Caco-2 (cell line): ENCODE results near the gene CNEP1R1. TPM values are rescaled to one million over a fixed set of nuclear protein-coding genes. Genes with fewer than 3 reads are reported as not detected.

Source experiments
- BruUV-seq: library from RNA; stranded (reverse); fragments of 400-500 nt; replicated peaks from 2 replicates; lab custom pipeline; 2021; lab: Mats Ljungman, UMichigan
- CTCF ChIA-PET: fragments of 300-600 bp; sonication (Branson Sonifier 250); formaldehyde crosslinking; loops from one replicate; lab custom pipeline; 2022; ENCODE audit warnings: antibody characterized with exemption; lab: Charles Lee
- POLR2A ChIA-PET: fragments of 300-600 bp; sonication (Branson Sonifier 250); formaldehyde crosslinking; loops from one replicate; lab custom pipeline; 2022; ENCODE audit warnings: antibody characterized with exemption; lab: Charles Lee
- DNase-seq, 2 experiments: peaks; one replicate each; pipeline versions ENCODE4 v3.0.0 to v3.0.0-alpha.2; 2020 to 2022
- H3K27me3 ChIP-seq: replicated peaks from 2 replicates; pipeline ENCODE4 v1.6.0; 2011; ENCODE audit warnings: low read length; ENCODE audit not compliant: control insufficient read depth, insufficient read depth
- H3K36me3 ChIP-seq: 2 replicates; pipeline ENCODE4 v1.5.1; 2011; ENCODE audit warnings: low read length; ENCODE audit not compliant: control insufficient read depth, insufficient read depth
- H3K4me1 ChIP-seq: fragments of 250-450 bp; sonication (Bioruptor Pico); 2 replicates; pipeline ENCODE4 v1.5.1; 2020; ENCODE audit warnings: mild to moderate bottlenecking
- H3K4me3 ChIP-seq: 2 replicates; pipeline ENCODE4 v1.5.1; 2011; ENCODE audit warnings: low read depth, mild to moderate bottlenecking, control low read depth, low read length
- H3K9me3 ChIP-seq: fragments of 250-450 bp; sonication (Bioruptor Pico); 2 replicates; pipeline ENCODE4 v1.5.1; 2020; ENCODE audit warnings: mild to moderate bottlenecking, moderate library complexity
- H3K27ac Mint-ChIP-seq: one replicate; pipeline ENCODE4 v1.8.0; 2022; ENCODE audit warnings: mixed read lengths; ENCODE audit not compliant: unreplicated experiment
- H3K27me3 Mint-ChIP-seq: one replicate; pipeline ENCODE4 v1.8.0; 2022; ENCODE audit warnings: mixed read lengths; ENCODE audit not compliant: insufficient read depth, unreplicated experiment
- H3K36me3 Mint-ChIP-seq: one replicate; pipeline ENCODE4 v1.8.0; 2022; ENCODE audit warnings: mild to moderate bottlenecking, mixed read lengths; ENCODE audit not compliant: insufficient read depth, unreplicated experiment
- H3K4me1 Mint-ChIP-seq: one replicate; pipeline ENCODE4 v1.8.0; 2022; ENCODE audit warnings: low read depth, mixed read lengths; ENCODE audit not compliant: unreplicated experiment
- H3K4me3 Mint-ChIP-seq: one replicate; pipeline ENCODE4 v1.8.0; 2022; ENCODE audit warnings: mild to moderate bottlenecking, moderate library complexity, mixed read lengths; ENCODE audit not compliant: unreplicated experiment
- H3K9me3 Mint-ChIP-seq: one replicate; pipeline ENCODE4 v1.8.0; 2022; ENCODE audit warnings: mixed read lengths; ENCODE audit not compliant: unreplicated experiment
- CTCF ChIP-seq, 2 experiments: fragments of 200-600 bp in 1 of 2; IDR thresholded peaks; 1 replicate in 1 of 2; 2 replicates in 1 of 2; pipeline versions ENCODE4 v1.5.1 to v1.8.0; 2011 to 2022; ENCODE audit warnings: antibody characterized with exemption in 1 of 2, control low read depth in 1 of 2, inconsistent platforms in 1 of 2, low read depth in 1 of 2, low read length in 1 of 2, mild to moderate bottlenecking in 1 of 2, moderate library complexity in 1 of 2; ENCODE audit not compliant: insufficient read depth in 1 of 2, severe bottlenecking in 1 of 2, unreplicated experiment in 1 of 2
- intact Hi-C: fragments of 100-400 bp; cut with micrococcal nuclease; formaldehyde crosslinking; loops from one replicate; pipeline ENCODE4 v1.10.0; 2022; ENCODE audit not compliant: unreplicated experiment
- total RNA-seq: library from RNA; stranded (reverse); gene quantifications from 2 replicates; pipeline ENCODE4 v1.2.3, GENCODE V29; 2022

Gene CNEP1R1
- total RNA-seq, 1 experiment from 2014 or later = 39.4 TPM

GRCh38 chr16:50007744-50008143, 17.3 kb upstream of the CNEP1R1 start:
- TF ChIP-seq CTCF (IDR thresholded peaks at IDR 0.05; ENCODE audit: insufficient read depth in 1 of 2, low read depth in 1 of 2, low read length in 1 of 2, severe bottlenecking in 1 of 2, unreplicated experiment in 1 of 2) = no peak
- H3K4me1 ChIP-seq = peaks cover 12% of the 10 kb centered on the region
- no peak for DNase-seq
- H3K36me3 ChIP-seq = no peaks in the 10 kb centered on the region
- no TSS peak for BruUV-seq
- Mint-ChIP-seq H3K36me3 (no peaks in the 10 kb centered on the region), H3K27ac (no peak overlapping the region), H3K9me3 (peaks cover 24% of the 10 kb centered on the region), H3K27me3 (peaks cover 4% of the 10 kb centered on the region), H3K4me1 (peaks cover 16% of the 10 kb centered on the region), H3K4me3 (no peak overlapping the region)
- intact Hi-C loops = no loop called here
- POLR2A ChIA-PET = no interaction called here
- H3K27me3 ChIP-seq = no peaks in the 10 kb centered on the region
- H3K9me3 ChIP-seq = no peaks in the 10 kb centered on the region
- H3K4me3 ChIP-seq = no peak overlapping the region
- CTCF ChIA-PET = interaction anchor here (0.8 kb wide), 1 partner anchor 17 kb away, joined by 4 read pairs; the partner anchor contains the start of gene CNEP1R1

GRCh38 chr16:50010212-50010611, 14.8 kb upstream of the CNEP1R1 start:
- H3K4me1 Mint-ChIP-seq = peaks cover 16% of the 10 kb centered on the region
- Histone ChIP-seq H3K27me3 (no peaks in the 10 kb centered on the region), H3K36me3 (no peaks in the 10 kb centered on the region), H3K9me3 (no peaks in the 10 kb centered on the region), H3K4me3 (no peak overlapping the region), H3K4me1 (peaks cover 12% of the 10 kb centered on the region)
- DNase-seq = no peak
- TF ChIP-seq CTCF (IDR thresholded peaks at IDR 0.05; ENCODE audit: insufficient read depth in 1 of 2, low read depth in 1 of 2, low read length in 1 of 2, severe bottlenecking in 1 of 2, unreplicated experiment in 1 of 2) = no peak
- H3K36me3 Mint-ChIP-seq = no peaks in the 10 kb centered on the region
- H3K27ac Mint-ChIP-seq = peak overlapping the region; percentile 75
- no TSS peak for BruUV-seq
- intact Hi-C loops = no loop called here
- ChIA-PET POLR2A (no interaction called here), CTCF (no interaction called here)
- H3K9me3 Mint-ChIP-seq = peaks cover 24% of the 10 kb centered on the region
- no peak overlapping the region for H3K4me3 Mint-ChIP-seq
- H3K27me3 Mint-ChIP-seq = peaks cover under 1% of the 10 kb centered on the region

DNA sequence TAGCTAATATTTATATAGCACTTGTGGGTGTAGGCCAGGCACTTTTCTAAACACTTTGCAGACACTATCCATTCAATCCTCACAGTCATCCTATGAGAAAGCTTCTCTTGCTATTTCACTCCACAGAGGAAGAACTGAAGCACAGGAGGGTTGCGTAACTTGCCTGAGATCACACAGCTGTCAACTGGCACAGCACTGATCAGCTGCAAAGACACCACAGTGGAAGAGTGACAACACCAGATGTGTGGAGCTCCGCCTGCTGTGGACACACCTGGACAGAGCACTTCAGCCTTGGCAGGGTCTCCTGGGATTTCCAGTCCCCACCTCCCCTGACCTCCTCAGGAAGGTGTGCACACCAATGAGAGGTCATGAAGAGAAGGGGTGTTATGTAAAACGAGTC, 13.3 kb upstream of the CNEP1R1 start:
- ChIA-PET POLR2A (no interaction called here), CTCF (interaction anchor here (0.6 to 1.9 kb wide), 3 partner anchors 13 to 357 kb away, joined by 3 to 7 read pairs (median 7); partner anchors contain the start of genes BRD7 and CNEP1R1)
- no peak for TF ChIP-seq CTCF (IDR thresholded peaks at IDR 0.05; ENCODE audit: insufficient read depth in 1 of 2, low read depth in 1 of 2, low read length in 1 of 2, severe bottlenecking in 1 of 2, unreplicated experiment in 1 of 2)
- Mint-ChIP-seq H3K27me3 (no peaks in the 10 kb centered on the region), H3K36me3 (no peaks in the 10 kb centered on the region), H3K27ac (no peak overlapping the region), H3K4me1 (peaks cover 16% of the 10 kb centered on the region), H3K9me3 (peaks cover 12% of the 10 kb centered on the region), H3K4me3 (no peak overlapping the region)
- BruUV-seq = no TSS peak
- peak in 1 of 2 experiments; percentile 17 for DNase-seq
- intact Hi-C loops = no loop called here
- Histone ChIP-seq H3K4me1 (peaks cover 12% of the 10 kb centered on the region), H3K36me3 (no peaks in the 10 kb centered on the region), H3K4me3 (no peak overlapping the region), H3K9me3 (no peaks in the 10 kb centered on the region), H3K27me3 (no peaks in the 10 kb centered on the region)
